OCI-LY1 (cell line): ENCODE results near the gene CHST11.

Experiments used
- EZH2 ChIP-seq: fragments of 200-600 bp; sonication (generic), shearing (Covaris generic); IDR thresholded peaks from 2 replicates; pipeline ENCODE4 v1.8.0; 2017; ENCODE audit warnings: borderline replicate concordance, mixed run types, mild to moderate bottlenecking, antibody characterized with exemption, low read length, moderate library complexity, mixed read lengths
- TF ChIP-seq, protein P1 (sequence below): fragments of 200-600 bp; sonication (generic), shearing (Covaris generic); IDR thresholded peaks from 2 replicates; pipeline ENCODE4 v1.5.1; 2017; ENCODE audit warnings: mild to moderate bottlenecking, antibody characterized with exemption, low read length, moderate library complexity, mixed read lengths

- TF ChIP-seq, protein P1, sequence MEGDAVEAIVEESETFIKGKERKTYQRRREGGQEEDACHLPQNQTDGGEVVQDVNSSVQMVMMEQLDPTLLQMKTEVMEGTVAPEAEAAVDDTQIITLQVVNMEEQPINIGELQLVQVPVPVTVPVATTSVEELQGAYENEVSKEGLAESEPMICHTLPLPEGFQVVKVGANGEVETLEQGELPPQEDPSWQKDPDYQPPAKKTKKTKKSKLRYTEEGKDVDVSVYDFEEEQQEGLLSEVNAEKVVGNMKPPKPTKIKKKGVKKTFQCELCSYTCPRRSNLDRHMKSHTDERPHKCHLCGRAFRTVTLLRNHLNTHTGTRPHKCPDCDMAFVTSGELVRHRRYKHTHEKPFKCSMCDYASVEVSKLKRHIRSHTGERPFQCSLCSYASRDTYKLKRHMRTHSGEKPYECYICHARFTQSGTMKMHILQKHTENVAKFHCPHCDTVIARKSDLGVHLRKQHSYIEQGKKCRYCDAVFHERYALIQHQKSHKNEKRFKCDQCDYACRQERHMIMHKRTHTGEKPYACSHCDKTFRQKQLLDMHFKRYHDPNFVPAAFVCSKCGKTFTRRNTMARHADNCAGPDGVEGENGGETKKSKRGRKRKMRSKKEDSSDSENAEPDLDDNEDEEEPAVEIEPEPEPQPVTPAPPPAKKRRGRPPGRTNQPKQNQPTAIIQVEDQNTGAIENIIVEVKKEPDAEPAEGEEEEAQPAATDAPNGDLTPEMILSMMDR = no peak
- TF ChIP-seq EZH2 = no peak
These were observed 21.8 kb downstream of the CHST11 start for GRCh38 chr12:104478396-104479122.
